Cardiac fibroblast (primary cell): ENCODE measurements around the gene TSR3.
A peak's percentile ranks its signal among the peaks of the same experiment; 100 is the strongest.

Experiments used
- DNase-seq, 2 donors: peaks; one replicate each; pipeline versions ENCODE4 v3.0.0 to v3.0.0-alpha.2; 2010; ENCODE audit warnings: low read depth in 2 of 2
- H3K4me3 ChIP-seq, 2 donors: replicated peaks in 1 of 2; 1 replicate in 1 of 2; 2 replicates in 1 of 2; pipeline ENCODE4 v1.5.1; 2011; ENCODE audit warnings: low read depth in 2 of 2, low read length in 2 of 2, mild to moderate bottlenecking in 2 of 2, moderate library complexity in 1 of 2
- CTCF ChIP-seq: IDR thresholded peaks from one replicate; pipeline ENCODE4 v1.5.1; 2011; ENCODE audit warnings: low read depth, mild to moderate bottlenecking, low read length, inconsistent platforms

The TSR3 gene

DNA sequence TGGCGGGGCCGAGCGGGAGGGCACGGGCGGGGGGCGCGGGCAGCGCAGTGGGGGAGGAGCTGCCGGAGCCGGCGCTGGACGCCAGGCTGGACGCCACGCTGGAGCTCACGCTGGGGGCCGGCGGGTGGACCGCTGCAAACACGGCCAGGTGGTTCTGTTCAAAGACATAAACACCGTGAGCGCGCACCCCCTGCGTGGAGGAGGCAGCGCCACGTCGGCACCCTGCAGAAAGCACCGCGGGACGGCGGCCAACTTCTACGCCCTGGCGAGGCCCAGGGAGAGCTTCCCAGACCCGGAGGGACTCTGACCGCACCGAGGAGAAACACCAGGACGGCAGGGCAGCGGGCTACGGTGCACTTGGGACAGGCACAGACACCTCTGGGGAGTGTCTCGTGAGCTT is 33.6 kb upstream of the TSR3 start:
- TF ChIP-seq CTCF, result no peak
- DNase-seq, result no peak
- H3K4me3 ChIP-seq, result no peak overlapping the region

DNA sequence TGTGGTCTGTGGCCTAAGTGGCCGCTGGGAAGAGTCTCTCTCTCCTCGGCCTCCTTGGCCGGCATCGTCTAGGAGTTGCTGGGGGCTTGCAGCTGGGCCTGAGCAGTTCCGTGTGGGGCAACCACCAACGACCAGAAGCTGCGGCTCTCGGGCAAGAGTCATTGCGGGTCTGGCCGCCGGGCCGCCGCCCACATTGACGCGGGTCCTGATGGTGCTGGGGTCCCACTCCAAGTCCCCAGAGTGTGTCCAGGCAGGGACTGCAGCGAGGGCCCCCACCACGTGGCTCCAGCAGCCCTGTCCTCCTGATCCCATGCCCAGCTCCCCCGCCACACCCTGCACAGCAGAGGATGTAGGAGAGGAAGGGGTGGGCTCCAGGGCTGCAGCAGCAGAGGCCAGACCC is 31.9 kb upstream of the TSR3 start:
- DNase-seq, result no peak
- no peak for TF ChIP-seq CTCF
- no peak overlapping the region for H3K4me3 ChIP-seq

GRCh38 chr16:1381612-1382406 is 30.1 kb upstream of the TSR3 start:
- no peak for DNase-seq
- TF ChIP-seq CTCF, result no peak
- H3K4me3 ChIP-seq, result no peak overlapping the region

- no peak for TF ChIP-seq CTCF
- no peak overlapping the region for H3K4me3 ChIP-seq
- no peak for DNase-seq
Observed at GRCh38 chr16:1380195-1380594, 28.5 kb upstream of the TSR3 start.

DNA sequence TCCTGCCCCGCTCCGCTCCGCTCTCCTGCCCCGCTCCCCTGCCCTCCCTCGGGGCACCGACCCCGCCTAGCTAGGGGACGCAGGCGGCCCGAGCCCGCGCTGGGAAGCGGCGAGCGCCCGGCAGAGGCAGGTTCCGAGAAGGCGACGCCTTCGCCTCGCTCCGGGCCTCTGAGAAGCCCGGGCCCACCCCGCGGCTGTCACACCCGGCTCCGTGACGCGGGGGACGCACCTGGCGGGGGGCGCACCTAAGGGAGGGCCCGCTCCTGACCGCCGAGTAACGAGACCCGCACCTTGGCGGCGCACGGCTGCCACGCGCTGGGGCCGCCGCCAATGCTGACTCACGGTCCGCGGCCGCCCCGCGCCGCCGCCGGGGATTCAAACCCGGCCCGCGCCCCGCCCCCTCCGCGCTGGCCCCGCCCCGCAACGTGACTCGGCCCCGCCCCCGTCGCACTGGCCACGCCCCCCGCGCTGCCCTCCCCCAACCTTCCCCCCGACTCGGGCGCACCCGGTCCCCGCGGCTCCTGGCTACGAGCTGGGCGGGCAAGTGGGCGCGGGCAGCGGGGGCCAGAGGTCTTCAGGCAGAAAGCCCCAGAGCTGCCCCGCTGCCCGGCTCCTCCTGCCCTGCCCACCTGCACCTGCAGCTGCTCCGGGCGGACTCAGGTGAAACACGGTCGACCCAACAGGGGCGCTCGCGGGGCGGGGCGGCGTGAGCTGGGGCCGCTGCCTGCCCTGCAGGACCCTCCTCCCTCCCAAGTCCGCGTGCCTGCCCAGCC is 27.8 kb upstream of the TSR3 start:
- DNase-seq, result peak; percentile 53 to 64
- H3K4me3 ChIP-seq, result peak overlapping the region; percentile 34 to 62
- TF ChIP-seq CTCF, result no peak

DNA sequence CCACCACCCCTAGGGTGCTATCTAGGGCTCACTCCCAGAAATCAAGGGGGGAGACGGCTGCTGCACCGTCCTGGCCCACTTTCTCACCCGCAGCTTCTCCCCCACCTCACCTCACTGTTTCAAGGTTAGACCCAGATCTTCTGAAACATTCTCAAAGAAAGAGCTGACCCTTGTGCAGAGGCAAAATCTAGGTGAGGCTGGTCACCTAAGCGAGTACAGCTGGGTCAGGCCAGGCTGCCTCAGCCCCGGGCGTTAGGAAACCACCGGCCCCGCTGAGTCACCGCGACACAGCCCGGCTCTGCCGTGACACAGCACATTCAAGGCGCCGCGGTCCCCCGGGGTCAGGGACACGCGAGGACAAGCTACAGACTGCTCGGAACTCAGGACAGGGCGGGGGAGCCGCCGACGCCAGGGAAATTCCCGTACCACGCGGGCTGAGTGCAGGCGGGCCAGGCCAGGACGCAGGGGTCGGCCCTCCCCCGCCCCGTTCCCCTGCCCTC is 27.2 kb upstream of the TSR3 start:
- TF ChIP-seq CTCF, result no peak
- H3K4me3 ChIP-seq, result peak overlapping the region; percentile 34 to 62
- peak; percentile 64 to 91 for DNase-seq
